NCI-H1092 treated with DMSO at 0.1 percent for 48 hours (cell line): ENCODE results near the gene RIOK3.
"Not testable (repeated sequence)": the region's sequence is repeated elsewhere in the genome, so short reads cannot be mapped to it uniquely, and the experiment has no call there.

Source experiments
- DNase-seq: peaks from one replicate; lab custom pipeline; 2025; lab: John Stamatoyannopoulos, UW

RIOK3 gene

GRCh38 chr18:23452728-23453679, at the start of gene RIOK3:
RIOK3 (plus strand) TSS chr18:23453287; CDS start chr18:23453440, 153 bp downstream.
- DNase-seq: peak; percentile 98

GRCh38 chr18:23403310-23403709, 49.8 kb upstream of the RIOK3 start:
- no peak for DNase-seq

GRCh38 chr18:23405636-23406035, 47.5 kb upstream of the RIOK3 start:
- DNase-seq: no peak

GRCh38 chr18:23406271-23406787, 46.8 kb upstream of the RIOK3 start:
- no peak for DNase-seq

- DNase-seq: no peak
These were observed 40.6 kb upstream of the RIOK3 start for GRCh38 chr18:23412351-23412964.

GRCh38 chr18:23415515-23415914, 37.6 kb upstream of the RIOK3 start:
- no peak for DNase-seq

GRCh38 chr18:23416298-23416697, 36.8 kb upstream of the RIOK3 start:
- DNase-seq: no peak

- no peak for DNase-seq
These were observed 31.8 kb upstream of the RIOK3 start for GRCh38 chr18:23421277-23421676.

- no peak for DNase-seq
These were observed 30.2 kb upstream of the RIOK3 start for GRCh38 chr18:23422751-23423418.

- DNase-seq: no peak
These were observed 28.5 kb upstream of the RIOK3 start for GRCh38 chr18:23424616-23425015.

GRCh38 chr18:23428821-23429220, 24.3 kb upstream of the RIOK3 start:
- no peak for DNase-seq

- not testable (repeated sequence) for DNase-seq
These were observed 23.5 kb upstream of the RIOK3 start for GRCh38 chr18:23429538-23429937.

GRCh38 chr18:23433360-23433759, 19.7 kb upstream of the RIOK3 start:
- DNase-seq: no peak

GRCh38 chr18:23437357-23438045, 15.6 kb upstream of the RIOK3 start:
- DNase-seq: peak; percentile 77

- DNase-seq: no peak
These were observed 15.1 kb upstream of the RIOK3 start for GRCh38 chr18:23438046-23438377.

GRCh38 chr18:23438608-23439366, 14.3 kb upstream of the RIOK3 start:
- no peak for DNase-seq

- no peak for DNase-seq
These were observed 13.0 kb upstream of the RIOK3 start for GRCh38 chr18:23440131-23440530.

GRCh38 chr18:23442958-23443357, 10.1 kb upstream of the RIOK3 start:
- DNase-seq: no peak

GRCh38 chr18:23448291-23448690, 4.8 kb upstream of the RIOK3 start:
- DNase-seq: no peak

- no peak for DNase-seq
These were observed 3.1 kb upstream of the RIOK3 start for GRCh38 chr18:23450022-23450421.

- DNase-seq: no peak
These were observed 2.1 kb upstream of the RIOK3 start for GRCh38 chr18:23451011-23451410.
